ENCODE results near the gene ADA.
A peak's percentile ranks its signal among the peaks of the same experiment; 100 is the strongest.

ADA gene

GRCh38 chr20:44600758-44601201 is 50.7 kb downstream of the ADA start:
- H3K4me3 ChIP-seq (replicated peaks; ENCODE audit: low read depth, low read length), result no peak overlapping the region
- TF ChIP-seq CTCF (IDR thresholded peaks at IDR 0.05; ENCODE audit: low read length, missing control alignments), result no peak
- no peak for DNase-seq (ENCODE audit: low read depth)

GRCh38 chr20:44600301-44600700 is 51.2 kb downstream of the ADA start:
- DNase-seq (ENCODE audit: low read depth), result no peak
- no peak for TF ChIP-seq CTCF (IDR thresholded peaks at IDR 0.05; ENCODE audit: low read length, missing control alignments)
- no peak overlapping the region for H3K4me3 ChIP-seq (replicated peaks; ENCODE audit: low read depth, low read length)

GRCh38 chr20:44599715-44600114 is 51.8 kb downstream of the ADA start:
- no peak for DNase-seq (ENCODE audit: low read depth)

GRCh38 chr20:44598423-44599305 is 52.8 kb downstream of the ADA start:
- peak; percentile 21 for TF ChIP-seq CTCF (IDR thresholded peaks at IDR 0.05; ENCODE audit: low read length, missing control alignments)
- H3K4me3 ChIP-seq (replicated peaks; ENCODE audit: low read depth, low read length), result no peak overlapping the region
- peak; percentile 68 for DNase-seq (ENCODE audit: low read depth)

More at GRCh38 chr20:44599715-44600114, 51.8 kb downstream of the ADA start:
- no peak for TF ChIP-seq CTCF (IDR thresholded peaks at IDR 0.05; ENCODE audit: low read length, missing control alignments)
- no peak overlapping the region for H3K4me3 ChIP-seq (replicated peaks; ENCODE audit: low read depth, low read length)

DNA sequence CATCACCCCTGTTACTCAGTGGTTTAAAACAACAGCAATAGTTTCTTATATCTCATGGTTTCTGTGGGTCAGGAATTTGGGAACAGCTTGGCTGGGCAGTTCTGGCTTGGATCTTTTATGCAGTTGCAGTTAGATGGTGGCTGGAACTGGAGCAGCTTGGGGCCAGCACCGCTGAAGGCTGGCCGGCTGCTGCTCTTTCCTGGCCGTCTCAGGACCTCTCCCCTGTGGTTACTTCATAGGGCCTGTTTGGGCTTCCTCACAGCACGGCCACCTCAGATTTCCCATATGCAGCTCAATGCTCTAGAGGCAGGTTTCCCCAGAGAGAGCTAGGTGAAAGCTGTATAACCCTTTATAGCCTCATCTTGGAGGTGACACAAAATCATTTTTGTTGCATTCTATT is 53.6 kb downstream of the ADA start:
- no peak overlapping the region for H3K4me3 ChIP-seq (replicated peaks; ENCODE audit: low read depth, low read length)
- TF ChIP-seq CTCF (IDR thresholded peaks at IDR 0.05; ENCODE audit: low read length, missing control alignments), result no peak
- DNase-seq (ENCODE audit: low read depth), result no peak

DNA sequence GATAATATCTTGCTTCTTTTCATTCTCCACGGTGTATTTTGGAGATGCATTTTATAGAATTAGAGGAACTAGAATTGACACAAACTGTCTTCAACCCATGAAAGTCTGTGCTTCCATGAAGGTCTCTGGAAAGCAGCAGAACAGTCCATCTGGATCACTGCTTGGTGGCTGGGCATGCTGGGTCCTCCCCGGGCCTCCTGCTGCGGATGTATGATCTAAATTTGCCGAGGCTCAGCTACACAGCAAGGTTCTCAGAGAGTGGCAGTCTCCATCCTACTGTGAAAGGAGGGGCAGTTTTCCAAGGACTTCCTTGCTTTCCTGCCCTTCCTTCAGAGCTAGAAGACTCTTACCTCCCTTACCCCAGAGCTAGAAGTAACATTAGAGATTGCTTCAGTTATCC is 54.0 kb downstream of the ADA start:
- no peak for DNase-seq (ENCODE audit: low read depth)
- no peak for TF ChIP-seq CTCF (IDR thresholded peaks at IDR 0.05; ENCODE audit: low read length, missing control alignments)
- H3K4me3 ChIP-seq (replicated peaks; ENCODE audit: low read depth, low read length), result no peak overlapping the region

GRCh38 chr20:44596876-44597275 is 54.6 kb downstream of the ADA start:
- DNase-seq (ENCODE audit: low read depth), result no peak
- TF ChIP-seq CTCF (IDR thresholded peaks at IDR 0.05; ENCODE audit: low read length, missing control alignments), result no peak
- H3K4me3 ChIP-seq (replicated peaks; ENCODE audit: low read depth, low read length), result no peak overlapping the region
